Activated CD4-positive, alpha-beta T cell treated with anti-CD3 and anti-CD28 coated beads for 24 hours (primary cell): Measurements from ENCODE around the gene APOL6.

ENCODE experiments used
- DNase-seq, 2 donors: peaks; one replicate each; pipeline ENCODE4 v3.0.0-alpha.2; 2020; ENCODE audit warnings: low read depth in 2 of 2

APOL6 gene, protein sequence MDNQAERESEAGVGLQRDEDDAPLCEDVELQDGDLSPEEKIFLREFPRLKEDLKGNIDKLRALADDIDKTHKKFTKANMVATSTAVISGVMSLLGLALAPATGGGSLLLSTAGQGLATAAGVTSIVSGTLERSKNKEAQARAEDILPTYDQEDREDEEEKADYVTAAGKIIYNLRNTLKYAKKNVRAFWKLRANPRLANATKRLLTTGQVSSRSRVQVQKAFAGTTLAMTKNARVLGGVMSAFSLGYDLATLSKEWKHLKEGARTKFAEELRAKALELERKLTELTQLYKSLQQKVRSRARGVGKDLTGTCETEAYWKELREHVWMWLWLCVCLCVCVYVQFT

DNA sequence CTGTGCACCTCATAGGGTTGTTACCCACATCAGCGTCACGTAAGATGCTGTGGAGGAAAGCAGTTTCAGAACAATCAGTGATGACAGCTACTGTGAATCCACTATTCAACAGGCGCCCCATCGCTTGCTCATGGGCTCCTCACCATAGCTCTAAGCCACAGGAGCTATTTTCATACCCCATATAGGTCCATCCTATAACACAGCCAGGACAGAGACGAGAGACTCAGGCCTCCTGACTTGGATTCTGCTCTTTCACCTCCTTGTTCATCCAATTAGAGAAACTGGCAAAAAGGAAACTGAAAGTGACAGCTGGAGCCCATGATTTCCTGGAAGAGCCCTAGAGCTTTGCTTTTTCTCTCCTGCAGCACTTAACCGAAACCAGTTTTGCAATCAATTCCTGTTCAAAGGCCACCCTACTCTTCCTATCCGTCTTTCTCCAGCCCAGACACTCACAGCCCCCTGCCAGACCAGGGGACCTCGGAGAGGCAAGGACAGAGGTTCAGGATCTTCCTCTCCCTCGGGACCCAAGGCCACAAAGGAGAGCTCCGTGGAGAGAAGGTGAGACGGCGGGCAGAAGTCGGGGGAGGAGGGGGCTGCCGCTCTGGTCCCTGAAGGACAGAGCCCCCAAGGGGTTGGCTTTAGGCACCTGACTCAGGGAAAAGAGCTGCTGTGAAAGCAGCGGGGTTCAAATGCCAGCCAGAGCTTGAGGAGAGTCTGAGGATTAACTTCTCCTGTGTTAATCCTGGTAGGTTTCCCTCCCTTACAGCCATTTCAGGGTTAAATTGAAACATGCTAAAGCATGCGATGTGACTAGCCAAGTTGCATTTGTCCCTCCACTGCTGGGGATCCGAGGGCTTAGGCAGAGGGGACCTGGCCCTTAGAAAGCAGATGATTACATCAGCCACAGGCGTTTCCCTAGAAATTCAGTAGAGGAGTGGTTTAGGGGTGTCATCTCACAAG, at the start of gene APOL6:
TSS of gene APOL6 (plus strand) at position 381 of the 960 bp plus-strand sequence. CDS start 7,980 bp downstream, outside the sequence.
- DNase-seq: peak; percentile 40 to 52

DNA sequence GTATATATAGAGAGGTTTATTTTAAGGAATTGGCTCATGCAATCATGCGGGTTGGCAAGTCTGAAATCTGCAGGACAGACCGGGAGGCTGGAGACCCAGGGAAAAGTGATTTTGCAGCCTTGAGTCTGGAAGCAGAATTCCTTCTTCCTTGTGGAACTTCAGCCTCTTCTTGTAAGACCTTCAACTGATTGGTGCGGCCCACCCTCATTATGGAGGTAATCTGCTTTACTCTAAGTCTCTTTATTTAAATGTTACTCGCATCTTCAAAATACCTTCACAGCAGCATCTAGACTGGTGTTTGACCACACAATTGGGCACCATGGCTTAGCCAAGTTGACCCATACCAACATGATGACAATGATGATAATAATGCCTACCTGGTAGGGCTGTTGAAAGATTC, 48.9 kb upstream of the APOL6 start:
- no peak for DNase-seq

DNA sequence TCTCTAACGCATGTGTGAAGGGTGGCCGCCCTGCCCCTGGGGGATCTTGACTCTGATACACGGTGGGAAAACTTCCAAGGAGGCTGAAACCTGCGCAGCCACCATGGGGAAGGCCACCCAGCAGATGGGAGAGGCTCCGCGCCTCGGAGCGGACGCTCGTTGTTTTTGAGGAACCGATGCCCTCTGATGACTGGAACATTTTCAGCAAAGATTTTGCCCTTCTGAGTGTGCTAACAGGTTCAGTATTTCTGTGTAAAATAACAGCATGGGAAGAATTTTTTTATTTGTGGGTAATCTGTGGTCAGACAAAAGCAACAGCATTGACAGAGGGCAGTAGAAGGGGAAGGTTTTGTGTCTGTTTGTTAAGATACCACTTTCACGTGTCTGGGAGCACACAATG, 47.8 kb upstream of the APOL6 start:
- DNase-seq: no peak

DNA sequence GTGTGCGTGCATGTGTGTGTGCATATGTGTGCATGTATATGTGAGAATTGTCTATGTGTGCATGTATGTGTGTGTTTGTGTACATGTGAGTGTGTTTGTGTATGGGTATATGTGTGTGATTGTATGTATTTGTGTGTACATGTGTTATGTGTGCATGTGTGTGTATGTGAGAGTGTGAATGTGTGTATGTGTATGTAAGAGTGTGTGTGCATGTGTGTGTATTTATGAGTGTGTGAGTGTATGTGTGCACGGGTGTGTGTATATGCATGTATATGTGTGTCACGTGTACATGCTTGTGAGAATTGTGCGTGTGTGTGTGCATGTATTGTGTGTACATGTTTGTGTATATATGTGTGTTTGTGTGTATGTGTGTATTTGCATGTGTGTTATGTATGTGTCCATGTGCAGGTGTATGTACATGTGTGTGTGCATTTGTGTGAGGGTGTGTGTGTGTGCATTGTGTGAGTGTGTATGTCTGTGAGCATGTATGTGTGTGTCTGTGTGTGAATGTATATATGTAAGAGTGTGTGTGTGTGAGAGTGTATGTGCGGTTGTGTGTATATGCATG, 47.1 kb upstream of the APOL6 start:
- no peak for DNase-seq

DNA sequence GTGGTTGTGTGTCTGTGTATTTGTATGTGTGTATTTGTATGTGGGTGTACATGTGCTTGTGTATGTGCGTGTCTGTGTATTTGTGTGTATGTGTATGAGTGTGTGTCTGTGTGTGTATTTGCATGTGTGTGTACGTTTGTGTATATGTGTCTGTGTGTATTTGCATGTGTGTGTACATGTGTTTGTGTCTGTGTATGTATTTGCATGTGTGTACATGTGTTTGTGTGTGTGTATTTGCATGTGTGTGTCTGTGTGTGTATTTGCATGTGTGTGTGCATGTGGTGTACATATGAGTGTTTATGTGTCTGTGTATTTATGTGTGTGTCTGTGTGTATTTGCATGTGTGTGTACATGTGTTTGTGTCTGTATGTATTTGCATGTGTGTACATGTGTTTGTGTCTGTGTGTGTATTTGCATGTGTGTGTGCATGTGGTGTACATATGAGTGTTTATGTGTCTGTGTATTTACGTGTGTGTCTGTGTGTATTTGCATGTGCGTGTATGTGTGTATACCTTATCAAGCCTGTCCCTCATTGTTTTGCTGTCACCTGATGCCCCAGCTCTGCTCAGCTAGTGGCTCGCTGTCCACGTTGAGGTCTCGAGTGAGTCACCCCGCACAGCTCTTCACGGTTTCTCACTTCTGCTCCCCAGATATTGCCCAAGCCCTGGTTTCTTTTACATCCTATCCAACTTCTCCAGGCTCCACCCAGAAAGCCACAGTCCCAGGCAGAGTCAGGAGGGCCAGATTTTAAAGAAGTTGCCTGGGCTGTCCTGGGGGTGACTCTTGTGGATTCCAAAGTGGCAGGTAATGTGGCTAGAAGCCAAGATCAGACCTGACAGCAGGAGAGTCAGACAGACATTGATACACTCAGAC, 46.3 kb upstream of the APOL6 start:
- no peak for DNase-seq

DNA sequence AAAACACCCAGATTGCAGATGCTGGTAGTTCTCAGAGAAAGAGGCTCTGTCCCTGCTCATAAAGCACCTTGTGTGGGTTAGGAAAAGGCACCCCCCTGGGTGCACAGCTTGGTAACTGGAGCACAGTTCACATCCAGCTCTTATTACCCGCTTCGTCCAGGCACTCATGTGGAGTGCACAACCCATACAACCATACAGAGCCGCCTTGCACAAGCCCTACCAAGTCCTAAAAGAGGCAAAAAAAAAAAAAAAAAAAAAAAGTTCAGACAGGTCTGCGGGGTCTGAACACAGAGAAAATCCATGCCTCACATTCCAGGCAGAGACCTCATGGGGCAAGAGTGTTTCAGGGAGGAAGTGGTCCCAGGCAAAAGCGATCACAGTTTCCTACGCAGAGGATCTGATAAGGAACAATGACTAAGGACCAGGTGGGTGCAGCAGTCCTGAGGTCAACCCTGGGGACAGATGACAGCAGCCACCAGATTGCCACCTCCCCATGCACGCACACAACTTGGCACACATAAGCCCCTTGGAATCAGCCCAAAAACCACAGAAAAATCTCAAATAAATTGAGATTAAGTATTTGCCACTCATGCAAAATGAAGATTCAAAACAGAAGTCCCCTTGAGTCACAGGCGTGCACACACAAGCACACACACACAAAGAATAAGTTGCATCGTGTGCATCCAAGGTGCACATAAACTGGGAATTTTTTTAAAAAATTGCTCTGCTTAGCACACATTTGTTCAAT, 43.5 kb upstream of the APOL6 start:
- no peak for DNase-seq

DNA sequence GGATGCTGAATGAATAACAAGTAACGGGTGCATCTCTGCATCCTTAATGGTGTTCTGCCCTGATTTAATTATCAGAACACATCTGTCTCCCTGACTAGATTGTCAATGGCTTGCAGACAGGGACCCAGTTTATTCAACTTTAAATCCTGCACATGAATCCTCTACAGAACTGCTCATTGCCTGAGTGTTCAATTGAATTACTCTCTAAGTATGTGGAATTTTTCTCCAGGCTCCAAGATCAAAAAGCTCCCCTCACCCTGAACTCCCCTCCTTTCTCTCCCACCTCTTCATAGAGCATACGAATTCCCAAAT, 42.9 kb upstream of the APOL6 start:
- no peak for DNase-seq

DNA sequence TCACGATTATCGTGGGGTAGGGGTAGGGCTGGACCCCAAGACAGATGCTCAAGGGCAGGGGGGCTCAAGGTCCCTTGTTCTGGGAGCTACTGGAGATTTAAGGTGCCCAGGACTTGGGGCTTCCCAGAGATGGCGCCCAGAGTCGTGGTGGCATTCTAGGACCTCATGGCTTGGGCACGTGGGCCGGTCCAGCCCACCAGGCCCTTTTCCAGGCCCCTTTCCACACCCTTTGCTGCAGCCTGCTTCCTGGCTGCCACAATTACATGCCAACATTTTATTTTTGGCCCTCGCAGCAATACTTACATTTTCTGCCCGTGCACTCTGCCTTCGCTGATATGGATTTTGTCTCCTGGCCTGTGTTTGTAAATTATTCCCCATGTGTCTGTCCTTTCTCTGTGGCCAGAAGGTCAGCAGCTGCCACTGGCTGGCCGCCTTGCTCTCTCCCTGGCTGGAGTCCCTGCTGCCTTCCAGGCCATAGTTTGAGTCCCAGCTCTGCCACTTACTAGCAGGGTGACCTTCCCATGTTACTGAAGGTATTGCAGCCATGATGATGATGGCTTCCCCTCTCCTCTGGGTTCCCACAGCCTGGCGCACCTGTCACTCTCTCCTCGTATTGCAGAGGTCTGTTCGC, 42.3 kb upstream of the APOL6 start:
- DNase-seq: no peak

DNA sequence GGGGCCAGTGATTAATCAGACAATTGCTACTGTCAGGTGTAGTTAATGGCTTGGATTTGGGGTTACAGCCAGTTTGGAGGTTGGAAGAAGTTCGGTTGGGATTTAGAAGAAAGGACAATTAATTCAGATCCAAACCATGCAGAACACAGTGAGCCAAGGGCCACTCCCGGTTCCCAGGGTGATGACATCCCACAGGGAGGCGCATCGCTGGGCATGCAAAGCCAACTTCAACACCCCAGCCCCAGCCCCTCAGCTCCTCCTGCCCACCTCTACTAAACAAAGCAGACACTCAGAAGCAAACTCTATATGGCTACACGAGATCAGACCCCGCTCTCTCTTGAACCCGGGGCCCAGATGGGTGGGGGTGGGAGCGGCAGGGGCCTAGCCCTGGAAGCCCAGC, 41.3 kb upstream of the APOL6 start:
- DNase-seq: no peak

DNA sequence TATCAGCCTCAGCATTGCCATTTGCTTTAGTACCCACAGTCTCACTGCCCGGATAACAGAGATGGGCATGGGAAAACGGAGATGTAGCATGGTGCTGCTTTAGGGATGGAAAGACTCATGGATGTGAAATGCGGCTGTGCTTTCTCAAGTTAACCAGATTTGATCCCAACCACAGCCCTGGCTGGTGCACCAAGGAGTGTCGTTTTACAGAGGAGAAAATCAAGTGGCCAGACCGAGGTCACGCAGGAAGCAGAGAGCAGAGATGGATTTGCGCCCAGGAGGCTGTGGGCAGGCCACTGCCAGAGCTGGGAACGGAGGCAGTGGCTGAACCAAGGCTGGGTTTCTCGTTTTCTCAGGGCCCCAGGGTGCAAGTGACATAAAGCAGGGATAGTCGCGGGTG, 40.2 kb upstream of the APOL6 start:
- DNase-seq: no peak

DNA sequence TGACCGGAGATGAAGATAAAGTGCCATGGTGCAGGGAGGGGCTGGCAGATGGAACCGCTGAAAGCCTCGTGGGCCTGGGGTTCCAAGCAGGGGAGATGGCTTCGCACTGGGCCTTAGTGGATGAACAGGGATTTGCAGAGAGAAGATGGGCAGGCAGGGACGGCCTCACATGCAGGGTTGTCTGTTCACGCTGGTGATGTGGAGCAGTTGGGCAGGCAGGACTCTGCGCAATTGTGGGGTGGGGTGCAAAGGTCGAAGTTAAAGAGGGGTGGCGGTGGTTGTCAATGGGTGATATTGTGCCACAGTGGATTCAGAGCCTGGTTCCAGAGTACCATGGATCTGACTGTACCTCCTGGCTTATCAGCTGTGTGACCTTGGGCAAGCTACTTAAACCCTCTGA, 39.0 kb upstream of the APOL6 start:
- no peak for DNase-seq

DNA sequence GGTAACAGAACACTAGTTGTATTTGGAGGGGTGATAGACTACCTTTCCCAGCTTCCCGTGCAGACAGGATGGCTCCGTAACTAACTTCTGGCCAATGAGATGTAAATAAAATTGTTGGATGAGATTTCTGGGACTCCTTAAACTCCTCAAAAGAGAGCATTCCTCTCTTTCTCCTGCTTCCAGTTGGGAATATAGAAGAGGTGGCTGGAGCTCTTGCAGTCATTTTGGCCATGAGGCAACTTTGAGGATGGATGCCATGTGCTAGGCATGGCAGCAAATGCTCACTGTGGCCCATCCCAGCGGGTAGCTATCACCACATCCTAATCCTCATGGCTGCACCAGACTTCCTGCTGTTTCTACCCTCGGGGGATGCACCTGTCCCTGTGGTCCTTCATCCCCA, 38.5 kb upstream of the APOL6 start:
- DNase-seq: no peak

DNA sequence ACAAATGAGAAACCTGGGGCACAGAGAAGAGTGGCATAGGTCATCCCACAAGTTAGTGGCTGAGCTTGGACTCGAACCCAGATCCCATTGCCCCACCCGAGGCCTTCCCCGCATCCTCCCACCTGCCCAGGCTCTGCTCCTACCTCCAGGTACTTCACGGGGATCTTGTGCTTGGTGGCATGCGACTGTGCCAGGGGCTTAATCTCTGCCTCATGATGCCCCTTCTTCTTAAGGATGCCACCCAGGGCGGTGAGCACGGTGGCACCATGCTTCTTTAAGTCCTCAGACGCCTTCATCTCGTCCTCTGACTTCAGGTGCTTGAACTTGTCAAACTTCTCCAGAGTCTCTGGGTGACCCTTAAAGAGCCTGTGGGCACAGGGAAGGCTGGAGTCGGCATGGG, 37.5 kb upstream of the APOL6 start:
- DNase-seq: no peak

DNA sequence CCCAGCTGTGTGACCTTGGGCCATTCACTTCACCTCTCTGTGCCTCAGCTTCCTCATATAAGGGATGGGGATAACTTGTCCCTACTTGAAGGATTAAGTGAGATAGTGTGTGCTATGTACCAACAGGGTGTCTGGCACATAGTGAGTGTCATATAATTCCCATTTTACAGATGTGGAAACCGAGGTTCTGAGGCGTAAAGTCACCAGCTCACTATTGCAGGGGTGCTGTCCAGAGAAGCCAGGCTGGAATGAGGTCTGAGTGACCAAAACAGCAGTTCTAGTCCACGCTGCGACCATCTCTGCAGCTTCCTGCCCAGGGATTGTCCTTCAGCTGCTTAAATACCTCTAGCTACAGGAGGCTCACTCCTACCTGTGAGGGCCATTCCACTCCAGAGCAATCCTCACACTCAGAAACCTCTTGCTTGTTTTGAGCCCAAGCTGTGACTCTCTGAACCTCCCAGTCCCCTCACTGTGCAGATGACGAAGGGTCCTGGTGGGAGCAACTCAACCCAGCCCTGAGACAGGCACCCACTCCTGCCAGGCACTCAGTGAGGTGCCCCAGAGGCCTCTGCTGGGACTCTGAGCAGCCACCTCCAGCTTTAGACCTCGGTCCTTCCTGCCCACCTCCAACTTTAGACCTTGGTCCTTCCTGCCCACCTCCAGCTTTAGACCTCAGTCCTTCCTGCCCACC, 36.9 kb upstream of the APOL6 start:
- DNase-seq: no peak

DNA sequence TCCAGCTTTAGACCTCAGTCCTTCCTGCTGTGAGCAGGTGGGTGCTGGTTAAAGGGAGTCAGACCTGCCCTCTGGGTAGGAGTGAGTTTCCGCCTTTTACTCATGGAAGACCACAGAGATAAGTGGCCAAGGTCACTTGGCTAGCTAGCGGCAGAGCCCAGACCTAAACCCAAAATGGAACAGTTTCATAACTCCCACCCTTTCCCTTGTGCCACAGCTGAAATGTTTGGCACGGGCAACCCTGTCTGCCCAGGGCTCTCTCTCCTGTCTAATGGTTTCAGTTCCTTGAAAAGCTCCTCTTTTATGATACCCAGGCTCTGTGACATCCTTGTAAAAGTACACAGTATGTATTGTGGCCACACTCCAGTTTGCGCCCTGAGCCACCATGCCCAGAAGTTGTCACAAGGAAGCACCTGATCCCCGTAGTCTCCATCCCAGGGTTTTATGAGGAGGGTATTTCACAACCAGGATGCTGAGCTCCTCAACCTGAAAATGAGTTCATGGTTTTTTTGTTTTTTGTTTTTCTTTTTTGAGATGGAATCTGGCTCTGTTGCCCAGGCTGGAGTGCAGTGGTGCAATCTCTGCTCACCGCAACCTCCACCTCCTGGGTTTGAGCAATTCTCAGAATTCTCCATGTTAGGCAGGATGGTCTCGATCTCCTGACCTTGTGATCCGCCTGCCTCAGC, 36.2 kb upstream of the APOL6 start:
- DNase-seq: no peak

DNA sequence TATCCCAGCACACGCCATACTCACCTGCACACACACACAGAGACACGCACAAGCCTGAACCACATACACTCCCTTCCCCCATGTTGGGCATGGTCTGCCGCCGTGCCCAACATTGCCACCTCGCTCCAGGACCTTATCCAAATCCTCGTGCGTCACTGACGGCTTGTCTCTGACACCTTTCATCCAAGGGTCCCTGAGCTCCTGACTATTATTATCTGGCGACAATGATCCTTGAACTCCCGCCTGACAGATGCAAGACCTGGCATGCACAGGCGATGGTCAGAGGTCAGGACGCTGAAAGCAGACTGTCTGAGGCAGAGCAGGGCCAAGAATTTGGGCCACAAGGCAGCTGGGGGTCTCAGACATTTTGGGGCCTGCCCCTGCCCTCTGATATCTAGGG, 35.3 kb upstream of the APOL6 start:
- DNase-seq: no peak

DNA sequence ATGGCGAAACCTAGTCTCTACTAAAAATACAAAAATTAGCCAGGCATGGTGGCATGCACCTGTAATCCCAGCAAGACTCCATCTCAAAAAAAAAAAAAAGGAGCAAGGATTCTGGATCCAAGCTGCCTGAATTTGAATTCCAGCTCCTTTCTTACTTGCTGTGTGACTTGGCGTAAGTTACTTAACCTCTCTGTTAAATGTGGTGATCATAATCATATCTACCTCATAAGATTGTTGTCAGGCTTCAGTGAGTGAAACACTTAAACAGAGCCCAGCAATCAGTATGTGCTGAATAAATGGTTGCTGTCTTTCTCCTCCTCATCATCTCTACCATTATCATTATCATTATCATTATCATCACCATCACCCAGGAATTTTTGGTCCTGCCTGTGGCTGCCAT, 33.8 kb upstream of the APOL6 start:
- DNase-seq: no peak

DNA sequence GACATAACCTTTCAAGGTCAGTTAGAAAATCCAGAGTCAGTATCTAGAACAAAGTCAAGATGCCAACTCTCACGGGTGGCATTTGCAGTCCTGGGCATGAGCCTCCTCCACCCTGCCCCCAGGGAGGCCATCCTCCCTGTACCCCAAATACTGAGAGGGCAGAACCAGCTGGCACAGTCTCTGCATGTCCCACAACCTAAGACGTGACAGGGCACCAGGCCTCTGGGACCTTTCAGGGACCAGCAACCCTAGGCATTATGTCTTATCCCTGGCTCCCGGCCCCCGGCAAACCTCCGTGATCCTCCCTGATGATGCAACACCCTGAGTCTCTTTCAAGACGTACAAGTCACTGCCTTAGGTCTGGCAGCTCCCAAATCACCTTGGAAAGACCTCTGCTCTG, 33.1 kb upstream of the APOL6 start:
- DNase-seq: no peak

DNA sequence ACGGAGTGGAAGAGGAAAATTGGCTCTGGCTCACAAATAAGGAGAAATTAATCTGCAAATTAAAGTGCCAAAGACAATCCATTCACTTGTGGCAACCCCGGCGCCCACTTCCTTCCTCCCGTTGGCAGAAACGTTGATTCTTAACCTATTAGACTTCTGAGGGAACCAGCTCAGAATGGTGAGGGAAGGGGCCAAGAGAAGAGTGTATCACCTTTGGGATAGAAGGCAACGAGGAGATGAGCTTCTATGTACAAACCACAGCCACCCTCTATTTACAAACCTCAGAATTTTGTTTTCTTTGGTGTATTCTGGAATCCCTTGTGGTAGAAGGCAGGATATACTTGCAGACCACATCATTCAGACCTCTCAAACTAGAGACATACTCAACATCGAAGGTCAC, 32.2 kb upstream of the APOL6 start:
- DNase-seq: no peak
